Colonic mucosa (tissue), 4 donors: Measurements from ENCODE around the gene CDKN2B. TPM values are rescaled to one million over a fixed set of nuclear protein-coding genes. Genes with fewer than 3 reads are reported as not detected.
A peak's percentile ranks its signal among the peaks of the same experiment; 100 is the strongest.

ENCODE experiments used
- DNase-seq: peaks from one replicate; pipeline ENCODE4 v3.0.0-alpha.2; 2020
- H3K27ac ChIP-seq: fragments of 200-600 bp; one replicate; pipeline ENCODE4 v1.8.0; 2021
- H3K27me3 ChIP-seq: fragments of 200-600 bp; one replicate; pipeline ENCODE4 v1.8.0; 2021
- H3K36me3 ChIP-seq: fragments of 200-600 bp; one replicate; pipeline ENCODE4 v1.8.0; 2021
- H3K4me1 ChIP-seq: fragments of 200-600 bp; one replicate; pipeline ENCODE4 v1.8.0; 2021; ENCODE audit warnings: mild to moderate bottlenecking
- H3K4me3 ChIP-seq: fragments of 200-600 bp; one replicate; pipeline ENCODE4 v1.8.0; 2021
- H3K9ac ChIP-seq, 2 donors: one replicate each; pipeline ENCODE4 v1.7.0; 2013; ENCODE audit warnings: control low read depth in 2 of 2, low read depth in 2 of 2, low read length in 2 of 2
- H3K9me3 ChIP-seq: fragments of 200-600 bp; one replicate; pipeline ENCODE4 v1.8.0; 2021
- intact Hi-C: fragments of 100-400 bp; cut with DNase I; formaldehyde crosslinking; loops from one replicate; pipeline ENCODE4 v1.14.1; 2022
- total RNA-seq, 2 donors: library from RNA; stranded (reverse); fragmentation: NEBNext Ultra II Directional in 1 of 2; extraction: Animal tissue kit (Norgen Biotek cat#: 25700) in 1 of 2; gene quantifications; one replicate each; pipeline ENCODE4 v1.2.1, GENCODE V29; 2021
- TF ChIP-seq, protein P1 (sequence below): fragments of 200-600 bp; IDR thresholded peaks from one replicate; pipeline ENCODE4 v1.8.0; 2022; ENCODE audit warnings: antibody characterized with exemption, mild to moderate bottlenecking
- donor health status: healthy.
- donor health status: DM: no; HTN: no; CAD: no.
- donor health status: DM: no; HTN: no; CAD: no.

Gene CDKN2B
- total RNA-seq, 2 donors from 2014 or later: 57.0 to 76.6 TPM

DNA sequence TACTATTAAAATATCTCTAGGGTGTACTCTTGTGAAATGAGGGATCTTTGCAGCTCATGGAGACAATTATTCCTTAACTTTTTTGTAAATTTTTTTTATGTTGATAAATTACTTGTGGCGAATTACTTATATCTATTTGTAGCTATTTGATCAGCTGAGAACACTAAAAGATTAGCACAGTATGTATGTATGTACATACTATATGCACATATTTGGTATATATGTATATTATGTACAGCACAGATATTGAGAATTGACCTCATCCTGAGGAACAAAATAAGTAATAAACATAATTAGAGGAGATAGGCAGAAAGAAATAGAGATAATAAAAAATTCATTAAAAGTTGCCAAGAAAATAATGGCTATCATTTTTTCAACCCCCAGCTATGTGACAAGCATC, 26.7 kb downstream of the CDKN2B start:
- no peaks in the 10 kb centered on the region for H3K9me3 ChIP-seq
- H3K27me3 ChIP-seq: peaks cover 24% of the 10 kb centered on the region
- no peaks in the 10 kb centered on the region for H3K36me3 ChIP-seq
- intact Hi-C loops: no loop called here
- H3K9ac ChIP-seq: no peak overlapping the region
- DNase-seq: no peak
- TF ChIP-seq, protein P1, sequence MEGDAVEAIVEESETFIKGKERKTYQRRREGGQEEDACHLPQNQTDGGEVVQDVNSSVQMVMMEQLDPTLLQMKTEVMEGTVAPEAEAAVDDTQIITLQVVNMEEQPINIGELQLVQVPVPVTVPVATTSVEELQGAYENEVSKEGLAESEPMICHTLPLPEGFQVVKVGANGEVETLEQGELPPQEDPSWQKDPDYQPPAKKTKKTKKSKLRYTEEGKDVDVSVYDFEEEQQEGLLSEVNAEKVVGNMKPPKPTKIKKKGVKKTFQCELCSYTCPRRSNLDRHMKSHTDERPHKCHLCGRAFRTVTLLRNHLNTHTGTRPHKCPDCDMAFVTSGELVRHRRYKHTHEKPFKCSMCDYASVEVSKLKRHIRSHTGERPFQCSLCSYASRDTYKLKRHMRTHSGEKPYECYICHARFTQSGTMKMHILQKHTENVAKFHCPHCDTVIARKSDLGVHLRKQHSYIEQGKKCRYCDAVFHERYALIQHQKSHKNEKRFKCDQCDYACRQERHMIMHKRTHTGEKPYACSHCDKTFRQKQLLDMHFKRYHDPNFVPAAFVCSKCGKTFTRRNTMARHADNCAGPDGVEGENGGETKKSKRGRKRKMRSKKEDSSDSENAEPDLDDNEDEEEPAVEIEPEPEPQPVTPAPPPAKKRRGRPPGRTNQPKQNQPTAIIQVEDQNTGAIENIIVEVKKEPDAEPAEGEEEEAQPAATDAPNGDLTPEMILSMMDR: no peak
- H3K4me1 ChIP-seq: no peaks in the 10 kb centered on the region
- H3K27ac ChIP-seq: no peak overlapping the region
- H3K4me3 ChIP-seq: no peak overlapping the region

DNA sequence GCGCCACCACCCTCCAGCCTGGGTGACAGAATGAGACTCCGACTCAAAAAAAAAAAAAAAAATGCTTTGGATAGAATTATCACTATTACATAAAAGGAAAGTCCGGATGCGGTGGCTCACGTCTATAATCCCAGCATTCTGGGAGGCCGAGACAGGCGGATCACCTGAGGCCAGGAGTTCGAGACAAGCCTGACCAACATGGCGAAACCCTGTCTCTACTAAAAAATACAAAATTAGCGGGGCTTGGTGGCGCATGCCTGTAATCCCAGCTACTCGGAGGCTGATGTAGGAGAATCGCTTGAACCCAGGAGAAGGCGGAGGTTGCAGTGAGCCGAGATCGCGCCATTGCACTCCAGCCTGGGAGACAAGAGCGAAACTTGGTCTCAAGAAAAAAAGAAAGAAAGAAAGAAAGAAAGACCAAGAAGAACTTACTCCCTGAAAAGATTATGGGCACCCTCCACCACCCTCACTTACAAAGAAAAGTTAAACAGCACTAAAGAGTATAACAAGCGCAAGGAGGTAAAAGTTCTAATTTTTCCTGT, 32.7 kb downstream of the CDKN2B start:
- Histone ChIP-seq H3K4me3 (no peak overlapping the region), H3K9me3 (no peaks in the 10 kb centered on the region), H3K27ac (no peak overlapping the region), H3K27me3 (peaks cover 82% of the 10 kb centered on the region), H3K4me1 (peaks cover 5% of the 10 kb centered on the region), H3K36me3 (no peaks in the 10 kb centered on the region), H3K9ac (no peak overlapping the region)
- TF ChIP-seq, protein P1: no peak
- intact Hi-C loops: no loop called here
- no peak for DNase-seq

DNA sequence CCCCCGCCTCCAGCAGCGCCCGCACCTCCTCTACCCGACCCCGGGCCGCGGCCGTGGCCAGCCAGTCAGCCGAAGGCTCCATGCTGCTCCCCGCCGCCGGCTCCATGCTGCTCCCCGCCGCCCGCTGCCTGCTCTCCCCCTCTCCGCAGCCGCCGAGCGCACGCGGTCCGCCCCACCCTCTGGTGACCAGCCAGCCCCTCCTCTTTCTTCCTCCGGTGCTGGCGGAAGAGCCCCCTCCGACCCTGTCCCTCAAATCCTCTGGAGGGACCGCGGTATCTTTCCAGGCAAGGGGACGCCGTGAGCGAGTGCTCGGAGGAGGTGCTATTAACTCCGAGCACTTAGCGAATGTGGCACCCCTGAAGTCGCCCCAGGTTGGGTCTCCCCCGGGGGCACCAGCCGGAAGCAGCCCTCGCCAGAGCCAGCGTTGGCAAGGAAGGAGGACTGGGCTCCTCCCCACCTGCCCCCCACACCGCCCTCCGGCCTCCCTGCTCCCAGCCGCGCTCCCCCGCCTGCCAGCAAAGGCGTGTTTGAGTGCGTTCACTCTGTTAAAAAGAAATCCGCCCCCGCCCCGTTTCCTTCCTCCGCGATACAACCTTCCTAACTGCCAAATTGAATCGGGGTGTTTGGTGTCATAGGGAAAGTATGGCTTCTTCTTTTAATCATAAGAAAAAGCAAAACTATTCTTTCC, 34.2 kb downstream of the CDKN2B start:
- Histone ChIP-seq H3K27me3 (peaks cover 89% of the 10 kb centered on the region), H3K36me3 (no peaks in the 10 kb centered on the region), H3K27ac (no peak overlapping the region), H3K9me3 (no peaks in the 10 kb centered on the region), H3K4me3 (peak overlapping the region; percentile 23), H3K9ac (no peak overlapping the region), H3K4me1 (peaks cover 5% of the 10 kb centered on the region)
- TF ChIP-seq, protein P1: no peak
- intact Hi-C loops: no loop called here
- DNase-seq: no peak

DNA sequence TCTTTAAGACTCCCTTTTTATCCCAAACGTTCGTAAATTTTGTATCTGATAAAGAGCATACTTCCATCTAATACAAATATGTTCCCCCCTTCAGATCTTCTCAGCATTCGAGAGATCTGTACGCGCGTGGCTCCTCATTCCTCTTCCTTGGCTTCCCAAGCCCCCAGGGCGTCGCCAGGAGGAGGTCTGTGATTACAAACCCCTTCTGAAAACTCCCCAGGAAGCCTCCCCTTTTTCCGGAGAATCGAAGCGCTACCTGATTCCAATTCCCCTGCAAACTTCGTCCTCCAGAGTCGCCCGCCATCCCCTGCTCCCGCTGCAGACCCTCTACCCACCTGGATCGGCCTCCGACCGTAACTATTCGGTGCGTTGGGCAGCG, 34.8 kb downstream of the CDKN2B start:
- intact Hi-C loops: no loop called here
- Histone ChIP-seq H3K36me3 (no peaks in the 10 kb centered on the region), H3K9ac (no peak overlapping the region), H3K9me3 (no peaks in the 10 kb centered on the region), H3K4me1 (peaks cover 5% of the 10 kb centered on the region), H3K27me3 (peaks cover 89% of the 10 kb centered on the region), H3K27ac (no peak overlapping the region), H3K4me3 (no peak overlapping the region)
- DNase-seq: no peak
- TF ChIP-seq, protein P1: no peak

DNA sequence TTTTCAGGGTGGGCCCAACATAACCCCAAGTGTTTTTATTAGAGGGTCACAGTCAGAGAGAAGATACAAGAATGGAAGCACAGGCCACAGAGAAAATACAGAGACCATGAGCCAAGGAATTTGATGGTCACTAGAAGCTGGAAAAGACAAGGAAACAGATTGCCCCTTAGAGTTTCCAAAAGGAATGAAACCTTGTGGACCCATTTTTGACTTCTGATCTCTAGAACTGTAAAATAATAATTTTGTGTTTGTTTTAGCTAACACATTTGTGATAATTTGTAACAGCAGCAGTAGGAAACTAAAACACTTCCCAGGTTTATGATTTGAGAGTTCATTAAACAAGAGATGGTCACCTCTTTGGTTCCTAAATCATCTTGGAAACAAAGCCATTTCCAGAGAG, 36.7 kb downstream of the CDKN2B start:
- intact Hi-C loops: no loop called here
- no peak overlapping the region for H3K27ac ChIP-seq
- DNase-seq: no peak

More for the DNA sequence above, 36.7 kb downstream of the CDKN2B start:
- Histone ChIP-seq H3K4me3 (no peak overlapping the region), H3K9me3 (no peaks in the 10 kb centered on the region), H3K27me3 (peaks cover 98% of the 10 kb centered on the region), H3K4me1 (peaks cover 5% of the 10 kb centered on the region), H3K9ac (no peak overlapping the region), H3K36me3 (no peaks in the 10 kb centered on the region)
- TF ChIP-seq, protein P1: no peak
